CD4-positive, alpha-beta T cell treated with Interferon gamma for 1 hour (primary cell): ENCODE results near the gene POLDIP3.
"Not testable (repeated sequence)": the region's sequence is repeated elsewhere in the genome, so short reads cannot be mapped to it uniquely, and the experiment has no call there.

Experiments
- DNase-seq: peaks from one replicate; pipeline ENCODE4 v3.0.0-alpha.2; 2020

Gene POLDIP3

DNA sequence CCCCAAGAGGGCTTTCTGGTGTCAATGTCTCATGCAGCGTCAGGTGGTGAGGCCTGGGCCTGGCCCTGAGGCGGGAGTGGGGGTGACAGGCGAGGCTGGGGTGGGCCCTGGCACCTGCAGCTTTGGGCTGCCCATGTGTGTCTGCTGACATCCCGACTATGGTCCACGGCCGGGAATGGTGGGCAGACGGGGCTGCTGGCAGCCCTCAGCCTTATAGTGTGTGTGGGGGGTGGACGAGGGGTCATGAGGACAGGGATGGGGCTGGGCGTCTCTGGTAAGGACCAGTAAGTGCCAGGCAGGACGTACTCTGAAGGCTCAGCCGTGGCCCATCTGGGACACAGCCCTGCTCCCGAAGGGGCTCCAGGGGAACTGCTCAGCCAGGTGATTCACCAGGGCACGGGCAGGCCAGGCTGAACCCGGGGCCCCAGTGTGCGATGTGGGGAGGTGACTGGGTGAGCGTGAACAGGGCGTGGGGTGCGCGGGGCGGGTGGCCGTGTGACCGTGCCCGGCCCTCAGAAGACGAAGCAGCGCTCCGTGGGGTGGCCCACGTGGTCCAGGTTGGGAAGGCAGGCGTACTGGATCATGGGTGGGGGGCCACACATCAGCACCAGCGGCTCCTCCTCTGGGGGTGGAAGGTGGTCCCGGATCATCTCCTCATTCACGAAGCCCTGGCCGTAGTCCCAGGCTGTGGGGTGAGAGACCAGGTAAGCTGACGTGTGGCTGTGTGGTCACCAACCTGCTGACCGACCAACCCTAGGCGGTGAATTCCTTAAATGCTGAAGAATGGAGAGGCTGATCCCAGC, 4.8 kb upstream of the POLDIP3 start:
- no peak for DNase-seq

GRCh38 chr22:42617155-42617983, 2.7 kb upstream of the POLDIP3 start:
- DNase-seq, result no peak

GRCh38 chr22:42615860-42616175, 1.1 kb upstream of the POLDIP3 start:
- not testable (repeated sequence) for DNase-seq

DNA sequence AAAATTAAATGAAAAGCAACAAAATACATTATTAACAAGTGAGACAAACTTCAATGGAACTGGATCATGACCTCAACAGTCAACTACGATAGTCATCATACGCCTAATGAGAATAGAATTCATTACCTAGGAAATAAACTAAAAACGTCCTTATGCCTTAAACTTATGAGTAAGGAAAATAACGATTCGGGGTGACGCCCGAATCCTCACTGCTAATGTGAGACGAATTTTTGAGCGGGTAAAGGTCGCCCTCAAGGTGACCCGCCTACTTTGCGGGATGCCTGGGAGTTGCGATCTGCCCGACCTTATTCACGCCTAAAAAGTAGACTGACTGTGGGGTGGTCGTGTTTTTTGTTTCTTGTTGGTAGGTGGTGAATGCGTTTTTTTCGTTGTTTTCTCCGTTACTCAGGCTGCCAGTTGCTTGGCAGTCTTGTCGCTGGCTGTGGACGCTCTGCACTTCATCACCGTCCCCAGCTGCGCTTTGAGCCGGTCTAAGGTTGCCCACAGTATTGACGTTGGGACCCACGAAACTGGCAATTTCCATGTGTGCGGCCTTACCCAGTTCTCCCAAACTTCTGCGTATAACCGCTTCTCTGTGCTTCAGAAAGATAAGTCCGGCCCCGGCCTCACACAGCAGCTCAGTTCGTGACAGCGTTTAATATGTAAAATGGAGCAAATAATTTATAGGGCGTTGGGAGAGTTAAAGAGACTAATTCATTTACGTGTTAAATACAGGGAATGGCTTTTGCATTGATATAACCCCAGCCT, 593 bp upstream of the POLDIP3 start:
- peak; percentile 96 for DNase-seq

DNA sequence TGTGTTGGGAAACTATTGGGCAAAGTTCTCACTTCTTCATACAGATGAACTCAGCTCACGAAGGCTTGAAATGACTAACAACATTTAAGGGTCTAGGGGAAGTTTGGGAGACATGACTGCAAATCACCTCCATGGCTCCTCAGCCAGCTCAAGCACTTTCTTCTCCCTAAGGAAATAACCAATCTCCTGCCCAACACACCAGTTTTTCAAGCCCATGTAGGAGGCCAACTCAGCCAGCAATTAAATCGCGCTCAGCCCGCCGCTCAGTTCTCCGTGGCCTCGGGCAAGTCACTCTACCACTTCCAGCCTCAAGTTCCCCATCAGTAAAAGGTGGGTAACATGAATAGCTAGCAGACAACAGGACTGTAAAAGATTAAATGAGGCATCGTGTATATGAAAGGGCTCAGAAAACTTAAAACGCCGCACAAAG, 796 bp downstream of the POLDIP3 start:
- no peak for DNase-seq

DNA sequence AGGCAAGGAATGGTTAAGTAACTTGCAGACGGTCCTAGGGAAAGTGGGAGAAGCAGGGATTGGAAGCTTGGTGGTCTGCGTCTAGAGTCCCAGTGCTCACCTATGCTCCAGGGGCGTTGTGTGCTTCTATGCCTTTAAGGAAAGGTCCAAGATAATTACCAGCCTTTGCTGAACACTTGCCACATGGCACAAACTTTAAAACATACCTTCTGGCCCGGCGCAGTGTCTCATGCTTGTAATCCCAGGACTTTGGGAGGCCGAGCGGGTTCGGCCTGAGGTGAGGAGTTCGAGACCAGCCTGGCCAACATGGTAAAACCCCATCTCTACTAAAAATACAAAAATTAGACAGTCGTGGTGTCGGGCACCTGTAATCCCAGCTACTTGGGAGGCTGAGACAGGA, 2.3 kb downstream of the POLDIP3 start:
- DNase-seq, result no peak

DNA sequence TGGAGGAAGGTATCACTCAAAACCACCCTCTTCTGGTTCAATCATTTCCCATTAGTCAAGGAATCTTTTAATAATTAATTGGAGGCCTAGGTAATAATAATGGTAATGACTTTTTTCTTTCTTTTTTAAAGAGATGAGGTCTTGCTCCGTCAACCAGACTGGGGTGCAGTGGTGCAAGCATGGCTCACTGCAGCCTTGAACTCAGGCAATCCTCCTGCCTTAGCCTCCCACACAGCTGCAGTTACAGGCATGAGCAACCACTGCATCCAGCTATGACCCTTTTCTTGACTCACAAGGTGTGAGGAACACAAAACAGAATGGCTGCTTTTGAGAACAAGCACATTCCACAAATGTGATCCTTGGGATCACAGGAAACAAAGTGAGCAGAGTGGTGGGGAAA, 3.6 kb downstream of the POLDIP3 start:
- no peak for DNase-seq

DNA sequence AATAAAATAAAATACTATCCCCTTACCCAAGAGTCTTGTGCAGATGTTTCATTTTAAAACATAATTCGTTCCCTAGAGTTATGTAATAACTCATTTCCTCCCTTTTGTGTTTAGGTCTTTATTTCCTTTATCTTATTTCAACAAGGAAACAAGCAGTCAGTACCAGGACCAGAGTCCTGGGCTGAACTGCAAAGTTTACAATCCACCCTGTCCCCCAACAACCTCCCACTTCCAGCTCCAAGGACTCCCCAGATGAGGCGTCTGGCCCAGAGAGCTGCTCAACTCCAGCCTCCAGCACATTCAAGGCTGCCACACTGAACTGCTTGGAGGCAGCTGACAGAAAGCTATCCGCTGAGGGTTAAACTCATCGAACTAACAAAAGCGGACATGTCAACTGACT, 4.5 kb downstream of the POLDIP3 start:
- DNase-seq, result no peak

GRCh38 chr22:42608823-42609361, 5.8 kb downstream of the POLDIP3 start:
- no peak for DNase-seq

DNA sequence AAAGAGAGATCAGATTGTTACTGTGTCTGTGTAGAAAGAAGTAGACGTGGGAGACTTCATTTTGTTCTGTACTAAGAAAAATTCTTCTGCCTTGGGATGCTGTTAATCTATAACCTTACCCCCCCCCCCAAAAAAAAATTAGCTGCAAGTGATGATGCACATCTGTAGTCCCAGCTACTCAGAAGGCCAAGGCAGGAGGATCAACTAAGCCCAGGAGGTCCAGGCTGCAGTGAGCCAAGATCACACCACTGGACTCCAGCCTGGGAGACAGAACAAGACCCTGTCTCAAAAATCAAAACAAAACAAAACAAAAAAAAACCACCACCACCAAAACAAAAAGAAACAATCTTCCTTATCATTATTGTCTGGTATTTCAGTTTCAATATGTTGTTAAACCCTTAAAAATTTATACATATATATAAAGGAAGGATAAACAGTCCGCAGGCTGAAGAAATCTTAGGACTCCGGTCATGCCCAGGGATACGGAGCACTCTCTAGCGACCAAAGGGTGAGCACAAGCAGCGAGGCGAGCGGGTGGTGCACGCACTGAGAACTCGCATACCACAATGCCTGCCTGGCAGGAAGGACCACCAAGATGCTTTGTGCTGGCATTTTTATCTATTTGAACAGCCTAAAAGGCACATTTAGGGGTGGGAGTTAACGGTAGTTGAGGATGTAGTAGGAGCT, 6.4 kb downstream of the POLDIP3 start:
- no peak for DNase-seq

DNA sequence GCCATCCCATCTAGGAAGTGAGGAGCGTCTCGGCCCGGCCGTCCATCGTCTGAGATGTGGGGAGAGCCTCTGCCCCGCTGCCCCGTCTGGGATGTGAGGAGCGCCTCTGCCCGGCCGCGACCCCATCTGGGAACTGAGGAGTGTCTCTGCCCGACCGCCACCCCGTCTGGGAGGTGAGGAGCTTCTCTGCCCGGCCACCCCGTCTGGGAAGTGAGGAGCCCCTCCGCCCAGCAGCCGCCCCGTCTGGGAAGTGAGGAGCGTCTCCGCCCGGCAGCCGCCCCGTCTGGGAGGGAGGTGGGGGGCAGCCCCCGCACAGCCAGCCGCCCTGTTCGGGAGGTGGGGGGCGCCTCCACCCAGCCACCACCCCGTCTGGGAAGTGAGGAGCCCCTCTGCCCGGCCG, 7.0 kb downstream of the POLDIP3 start:
- not testable (repeated sequence) for DNase-seq

DNA sequence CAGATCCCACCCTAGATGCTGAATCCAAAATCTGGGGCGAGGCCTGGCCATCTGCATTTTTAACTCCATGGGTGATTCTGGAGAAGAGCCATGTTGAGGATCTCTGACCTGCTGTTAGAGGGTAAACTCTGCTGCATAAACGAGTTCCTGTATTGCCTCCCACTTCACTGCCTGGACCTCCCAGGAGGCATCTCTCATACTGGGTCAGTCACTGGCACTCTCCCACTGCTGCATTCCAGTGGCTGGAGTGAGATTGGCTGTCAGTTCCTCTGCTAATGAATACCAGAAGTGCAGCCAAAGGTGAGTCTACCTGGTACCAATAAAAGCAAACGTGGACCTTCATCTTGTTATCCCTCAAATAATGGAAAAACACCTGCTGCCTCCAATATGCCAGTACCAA, 10.3 kb downstream of the POLDIP3 start:
- DNase-seq, result no peak

DNA sequence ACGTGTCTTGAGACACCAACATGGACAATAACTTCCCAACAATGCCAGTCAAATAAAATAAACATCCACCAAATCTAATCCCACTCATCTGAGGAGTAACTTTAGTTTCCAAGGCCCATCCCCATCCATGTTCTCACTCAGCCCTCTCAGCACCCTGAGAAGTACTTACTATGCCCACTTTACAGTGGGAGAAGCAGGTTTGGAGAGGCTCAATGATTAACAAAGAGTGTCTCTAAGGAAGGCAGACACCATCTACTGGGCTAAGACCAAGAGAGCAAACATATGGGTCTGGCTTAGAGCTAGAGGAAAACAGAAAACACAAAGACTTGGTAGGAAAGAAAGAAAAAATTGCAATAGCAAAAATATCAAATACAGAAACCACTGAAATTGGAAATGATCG, 11.3 kb downstream of the POLDIP3 start:
- DNase-seq, result no peak

DNA sequence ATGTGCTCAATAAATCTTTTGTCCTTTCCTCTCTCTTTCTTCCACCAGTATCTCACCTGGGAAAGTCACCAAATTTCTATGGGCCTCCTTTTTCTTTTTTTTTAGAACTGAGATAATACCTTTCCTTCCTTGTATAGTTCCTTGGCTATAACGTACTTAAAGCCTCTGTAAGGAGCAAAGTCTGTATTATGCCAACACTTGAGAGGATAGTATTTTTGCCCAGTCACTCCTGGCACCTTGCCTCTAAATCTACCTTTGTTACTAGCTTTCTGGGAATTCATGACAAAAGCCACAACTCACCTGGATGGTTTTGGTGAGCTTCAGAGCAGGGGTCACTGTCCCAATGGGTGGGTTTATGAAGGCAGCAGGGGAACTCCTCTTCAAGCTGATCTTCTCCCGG, 12.2 kb downstream of the POLDIP3 start:
- DNase-seq, result no peak

- no peak for DNase-seq
Measured at GRCh38 chr22:42601879-42602465, 12.7 kb downstream of the POLDIP3 start.

GRCh38 chr22:42596863-42597530, 17.7 kb downstream of the POLDIP3 start:
- DNase-seq, result no peak

- no peak for DNase-seq
Measured at GRCh38 chr22:42596336-42596735, 18.3 kb downstream of the POLDIP3 start.

GRCh38 chr22:42595434-42595833, 19.2 kb downstream of the POLDIP3 start:
- DNase-seq, result no peak

DNA sequence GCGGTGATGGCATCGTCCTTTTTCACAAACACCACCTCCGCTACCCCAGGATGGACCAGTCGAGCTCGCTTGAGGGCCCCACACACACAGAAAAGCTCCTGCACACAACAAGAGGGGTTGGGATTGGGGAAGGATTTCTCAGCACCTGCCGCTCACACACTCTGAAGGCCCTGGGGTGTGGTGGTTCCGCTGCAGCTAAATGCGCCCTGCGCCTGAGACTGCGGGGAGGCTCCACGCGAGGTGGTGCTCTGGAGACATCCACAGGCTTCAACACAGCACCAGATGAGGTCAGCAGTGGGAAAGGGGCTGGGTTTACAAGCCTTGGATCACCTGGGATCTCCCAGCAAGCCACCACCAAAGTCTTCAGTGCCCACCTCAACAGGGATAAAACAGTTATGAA, 22.7 kb downstream of the POLDIP3 start:
- DNase-seq, result no peak

- DNase-seq, result no peak
Measured at GRCh38 chr22:42587588-42588175, 27.0 kb downstream of the POLDIP3 start.

DNA sequence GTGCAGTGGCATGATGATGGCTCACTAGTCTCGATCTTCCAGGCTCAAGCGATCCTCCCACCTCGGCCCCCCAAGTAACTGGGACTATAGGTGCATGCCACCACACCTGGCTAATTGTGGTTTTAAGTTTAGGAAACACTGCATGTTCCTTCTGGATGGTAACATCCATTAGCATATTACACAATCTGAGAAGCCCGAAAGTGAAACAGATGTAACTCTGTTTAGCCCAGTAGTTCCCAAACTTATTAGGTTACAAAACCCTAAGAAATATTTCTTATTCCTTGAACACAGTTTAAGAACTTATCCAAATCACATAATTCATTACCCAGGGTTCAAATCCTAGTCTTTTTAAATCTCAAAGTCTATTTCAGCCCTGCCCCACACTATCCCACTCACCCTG, 28.3 kb downstream of the POLDIP3 start:
- DNase-seq, result no peak
